ENCODE measurements around the gene ZNF836.

GRCh38 chr19:52198678-52199077, 27.3 kb upstream of the ZNF836 start:
- no peak for TF ChIP-seq CTCF (IDR thresholded peaks at IDR 0.05; ENCODE audit: poor library complexity)
- no peak for TF ChIP-seq EZH2phosphoT487 (IDR thresholded peaks at IDR 0.05; ENCODE audit: low read depth, severe bottlenecking, unreplicated experiment)

Data from hepatocyte (in vitro differentiated cells).